K562 (cell line): ENCODE measurements around the gene DTNA. TPM values are rescaled to one million over a fixed set of nuclear protein-coding genes. Genes with fewer than 3 reads are reported as not detected.

Source experiments
- ATAC-seq: fragments of 200-7000 bp; cut with Tn5 transposase; 3 replicates; pipeline ENCODE4 v1.9.1; 2020; ENCODE audit warnings: moderate library complexity
- BruUV-seq: library from RNA; stranded (reverse); fragments of 400-500 nt; replicated peaks from 2 replicates; lab custom pipeline; 2021; lab: Mats Ljungman, UMichigan
- CTCF ChIA-PET: fragments of 300-600 bp; formaldehyde crosslinking; extraction: SDS; loops from one replicate; lab custom pipeline; 2021; ENCODE audit warnings: low intra/inter-chr PET ratio; lab: Yijun Ruan, JAX
- POLR2A ChIA-PET: fragments of 300-600, 350-650 bp; sonication (Branson Sonifier 250); formaldehyde crosslinking; extraction: SDS; loops from one replicate; lab custom pipeline; 2021; ENCODE audit warnings: antibody characterized with exemption, inconsistent platforms; lab: Yijun Ruan, JAX
- DNase-seq, 4 experiments: peaks; one replicate each; pipeline versions ENCODE4 v3.0.0 to v3.0.0-alpha.2; 2011 to 2018; ENCODE audit warnings: low spot score in 3 of 4, mixed read lengths in 3 of 4; ENCODE audit errors: extremely low read depth in 1 of 4
- FAIRE-seq: peaks from 2 replicates; lab custom pipeline; 2011; peaks lifted over from hg19 to GRCh38; lab: Jason Lieb, UNC
- H2AFZ ChIP-seq: 2 replicates; pipeline ENCODE4 v1.6.0; 2011; ENCODE audit warnings: low read depth, low read length, control low read depth, inconsistent platforms
- H3K27ac ChIP-seq: fragments of 200-600 bp; 3 replicates; pipeline ENCODE4 v1.8.0; 2011; ENCODE audit warnings: low read depth, mild to moderate bottlenecking, control low read depth, inconsistent platforms, low read length, moderate library complexity, mixed read lengths; ENCODE audit errors: extremely low read depth
- H3K27me3 ChIP-seq, 2 experiments: fragments of 300-600 bp in 1 of 2; 2 replicates in 1 of 2; 3 replicates in 1 of 2; pipeline versions ENCODE4 v1.6.0 to v1.8.0; 2011; ENCODE audit warnings: inconsistent platforms in 2 of 2, low read length in 2 of 2, mild to moderate bottlenecking in 1 of 2, mixed read lengths in 1 of 2, moderate library complexity in 1 of 2; ENCODE audit not compliant: control insufficient read depth in 2 of 2, insufficient read depth in 2 of 2
- H3K36me3 ChIP-seq: fragments of 300-600 bp; 3 replicates; pipeline ENCODE4 v1.8.0; 2011; ENCODE audit warnings: mild to moderate bottlenecking, low read length, inconsistent platforms; ENCODE audit not compliant: control insufficient read depth, insufficient read depth
- H3K4me1 ChIP-seq, 2 experiments: fragments of 200-600 bp in 1 of 2; replicated peaks in 1 of 2; 2 replicates in 1 of 2; 3 replicates in 1 of 2; pipeline versions ENCODE4 v1.5.1 to v1.8.0; 2011; ENCODE audit warnings: inconsistent platforms in 2 of 2, low read length in 2 of 2, mild to moderate bottlenecking in 1 of 2, mixed read lengths in 1 of 2, moderate library complexity in 1 of 2; ENCODE audit not compliant: control insufficient read depth in 2 of 2, insufficient read depth in 2 of 2
- H3K4me2 ChIP-seq: 2 replicates; pipeline ENCODE4 v1.6.1; 2011; ENCODE audit warnings: low read length, control low read depth, inconsistent platforms, mixed read lengths; ENCODE audit not compliant: insufficient read depth
- H3K4me3 ChIP-seq: fragments of 200-600 bp; sonication (generic), shearing (Covaris generic); 2 replicates; pipeline ENCODE4 v1.5.1; 2016; ENCODE audit warnings: control low read depth, inconsistent platforms
- H3K79me2 ChIP-seq: fragments of 200-600 bp; 3 replicates; pipeline ENCODE4 v1.8.0; 2011; ENCODE audit warnings: low read length, inconsistent platforms; ENCODE audit not compliant: control insufficient read depth, insufficient read depth
- H3K9ac ChIP-seq, 2 experiments: 2 replicates each; pipeline versions ENCODE4 v1.6.0 to v1.6.1; 2011; ENCODE audit warnings: low read depth in 2 of 2, low read length in 2 of 2, control low read depth in 1 of 2, inconsistent platforms in 1 of 2, mild to moderate bottlenecking in 1 of 2, mixed read lengths in 1 of 2; ENCODE audit not compliant: insufficient read depth in 1 of 2
- H3K9me1 ChIP-seq: one replicate; pipeline ENCODE4 v1.6.0; 2011; ENCODE audit warnings: inconsistent platforms, mild to moderate bottlenecking, low read length, moderate library complexity; ENCODE audit not compliant: control insufficient read depth, insufficient read depth
- H3K9me3 ChIP-seq: replicated peaks from 2 replicates; pipeline ENCODE4 v1.5.1; 2011; ENCODE audit warnings: low read depth, low read length, inconsistent platforms; ENCODE audit not compliant: control insufficient read depth, insufficient read depth
- H4K20me1 ChIP-seq: replicated peaks from 2 replicates; pipeline ENCODE4 v1.6.1; 2011; ENCODE audit warnings: low read length, inconsistent platforms, mixed read lengths; ENCODE audit not compliant: control insufficient read depth, insufficient read depth
- CBX3 ChIP-seq, 2 experiments: IDR thresholded peaks; 1 replicate in 1 of 2; 2 replicates in 1 of 2; pipeline ENCODE4 v1.6.1; 2012; ENCODE audit warnings: inconsistent platforms in 2 of 2, low read length in 2 of 2, borderline replicate concordance in 1 of 2, control low read depth in 1 of 2
- DPF2 ChIP-seq: fragments of 450-650 bp; IDR thresholded peaks from 2 replicates; pipeline ENCODE4 v1.6.1; 2016
- FOS ChIP-seq: IDR thresholded peaks from 3 replicates; pipeline ENCODE4 v1.6.1; 2011; ENCODE audit not compliant: insufficient read length; ENCODE audit errors: extremely low read depth
- MYBL2 ChIP-seq, 2 experiments: fragments of 450-650 bp in 1 of 2; sonication (generic) in 1 of 2; formaldehyde crosslinking in 1 of 2; IDR thresholded peaks; 2 replicates each; pipeline versions ENCODE4 v1.6.1 to v1.8.1; 2017 to 2022; ENCODE audit warnings: borderline replicate concordance in 1 of 2, inconsistent platforms in 1 of 2, low read depth in 1 of 2, mild to moderate bottlenecking in 1 of 2, missing genetic modification reagents in 1 of 2, moderate library complexity in 1 of 2
- NFIC ChIP-seq: fragments of 450-650 bp; IDR thresholded peaks from 2 replicates; pipeline ENCODE4 v1.6.1; 2017; ENCODE audit warnings: mild to moderate bottlenecking, inconsistent platforms
- PHB ChIP-seq: fragments of 250-450 bp; sonication (Bioruptor Pico); IDR thresholded peaks from 2 replicates; pipeline ENCODE4 v1.5.0; 2021
- U2AF1 ChIP-seq: fragments of 200-400 bp; formaldehyde crosslinking; optimal IDR thresholded peaks from 2 replicates; pipeline ENCODE3; 2017; ENCODE audit warnings: mild to moderate bottlenecking, low read depth, low read length, moderate library complexity
- WGBS: fragments of 100-300 bp; shearing (Covaris generic); methylation state at CpG from one replicate; pipeline ENCODE4 v1.1.6; 2016; ENCODE audit warnings: low coverage, mixed read lengths; ENCODE audit not compliant: insufficient coverage; ENCODE audit errors: missing lambda C conversion rate; 5-methylcytosine and 5-hydroxymethylcytosine counted together
- in situ Hi-C: fragments of 300-500 bp; cut with MboI; formaldehyde crosslinking; loops from 4 replicates; pipeline ENCODE4 v1.15.0; 2018; ENCODE audit warnings: inconsistent platforms, mixed read lengths
- intact Hi-C: fragments of 100-400 bp; cut with micrococcal nuclease; formaldehyde crosslinking; loops from 2 replicates; pipeline ENCODE4 v1.14.2; 2022
- polyA plus RNA-seq, 8 experiments: library from polyadenylated mRNA; depleted of rRNA in 4 of 8; stranded (reverse) in 5 of 8; unstranded in 3 of 8; fragments of >200 nt; fragmentation: Nextera tagmentation in 2 of 8; fragmentation: Illumina TruSeq in 1 of 8; extraction: Ambion mirVana in 2 of 8; extraction: Trizol in 1 of 8; gene quantifications; 2 replicates each; pipeline versions ENCODE4 v1.2.1 to v1.2.3, GENCODE V29; 2011 to 2014; ENCODE audit warnings: inconsistent platforms in 1 of 8, missing spikeins in 1 of 8
- total RNA-seq, 7 experiments: library from RNA; depleted of rRNA in 6 of 7; stranded (reverse); fragments of >200 nt in 6 of 7; fragmentation: Illumina TruSeq in 2 of 7; extraction: Trizol in 2 of 7; gene quantifications; 2 replicates each; pipeline versions ENCODE4 v1.2.1 to v1.2.3, GENCODE V29; 2011 to 2021; ENCODE audit warnings: low replicate concordance in 1 of 7
- TF ChIP-seq, protein P1 (sequence below): fragments of 450-650 bp; IDR thresholded peaks from 2 replicates; pipeline ENCODE4 v1.7.0; 2016; ENCODE audit warnings: borderline replicate concordance

The DTNA gene
- total and polyA plus RNA-seq, 9 of the 15 experiments (the other 6 are each of a cell fraction or from before 2014, with no cell fraction given), result 0.07 to 2.4 (median 0.22) TPM; not detected in 2

DNA sequence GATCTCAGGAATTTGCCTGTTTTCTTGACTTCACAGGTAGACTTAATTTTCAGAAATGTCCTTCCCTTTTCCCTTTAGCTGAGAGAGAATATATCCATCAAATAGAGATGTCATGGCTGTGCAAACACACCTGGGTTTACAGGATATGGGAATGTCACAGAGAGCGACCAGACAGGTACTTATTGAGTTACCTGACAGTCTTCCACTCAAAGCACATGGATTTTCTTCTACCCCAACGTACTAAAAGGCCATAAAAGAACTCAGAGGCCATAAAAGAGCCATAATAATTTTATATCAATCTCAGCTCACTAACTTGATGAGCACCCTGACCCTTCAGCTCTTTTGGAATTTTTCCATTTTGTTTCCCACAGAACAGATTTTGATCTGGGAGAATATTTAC is 5.3 kb upstream of the DTNA start (continued):
- TF ChIP-seq MYBL2 (IDR thresholded peaks at IDR 0.05; ENCODE audit: low read depth) (no peak), MYBL2 (CRISPR knock-in tag; IDR thresholded peaks at IDR 0.05; ENCODE audit: borderline replicate concordance) (no peak), DPF2 (no peak), CBX3 (IDR thresholded peaks at IDR 0.05; ENCODE audit: borderline replicate concordance in 1 of 2, low read length in 2 of 2) (no peak)

DNA sequence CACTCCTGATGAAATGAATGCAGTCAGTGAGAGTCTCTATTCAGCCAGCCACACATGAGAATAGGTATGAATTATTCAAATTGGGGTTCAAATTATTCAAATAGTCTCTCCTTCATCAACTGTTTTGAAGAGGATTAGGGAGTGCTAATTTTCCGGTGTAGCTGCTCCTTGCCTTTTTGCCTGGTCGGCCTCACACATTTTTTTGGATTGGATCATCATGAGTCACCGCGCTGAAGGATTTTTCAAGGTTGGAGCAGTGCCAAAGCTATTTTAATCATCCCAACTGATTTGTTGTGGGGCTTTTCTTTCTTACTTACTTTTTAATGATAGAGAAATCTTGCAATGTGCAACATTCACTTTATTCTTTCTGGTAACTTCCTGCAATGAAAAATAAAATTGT is 2.4 kb upstream of the DTNA start:
- CTCF ChIA-PET, result no interaction called here
- in situ Hi-C loops, result no loop called here
- no peaks in the 10 kb centered on the region for H3K36me3 ChIP-seq

DNA sequence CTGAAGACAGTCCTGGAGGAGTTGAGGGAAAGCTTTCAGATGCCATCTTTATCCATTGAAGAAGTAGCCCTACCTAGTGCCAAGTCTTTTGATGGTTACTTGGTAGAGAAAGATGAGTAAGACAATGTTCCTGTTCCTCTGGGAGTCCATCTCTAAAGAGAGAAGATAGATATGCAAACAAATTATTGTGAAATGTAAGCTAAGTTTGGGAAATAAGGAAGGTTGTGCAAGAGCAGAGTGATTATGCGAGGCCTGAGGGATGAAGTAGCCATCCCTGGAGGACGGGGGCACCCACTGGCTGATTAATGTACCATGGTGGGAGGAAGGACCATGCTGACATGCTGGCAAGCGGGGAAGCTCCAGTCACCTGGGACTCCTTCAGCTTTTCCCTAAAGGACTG is 994 bp upstream of the DTNA start:
- Histone ChIP-seq H3K4me1 (no peaks in the 10 kb centered on the region), H3K4me2 (no peak overlapping the region), H3K9me1 (no peaks in the 10 kb centered on the region), H4K20me1 (no peaks in the 10 kb centered on the region), H3K27me3 (no peaks in the 10 kb centered on the region), H3K9me3 (no peaks in the 10 kb centered on the region), H3K4me3 (no peak overlapping the region), H3K27ac (no peak overlapping the region), H3K9ac (no peak overlapping the region), H2AFZ (no peak overlapping the region), H3K36me3 (no peaks in the 10 kb centered on the region), H3K79me2 (no peaks in the 10 kb centered on the region)
- ChIA-PET POLR2A (interaction anchor here (0.5 kb wide), 1 partner anchor 9 kb away, joined by 3 read pairs; no protein-coding TSS in a partner anchor), CTCF (no interaction called here)
- WGBS, result 0% methylated on average over 3 of the region's 3 CpGs
- DNase-seq, result no peak
- intact Hi-C loops, result no loop called here
- no peak for ATAC-seq
- no peak for FAIRE-seq
- in situ Hi-C loops, result no loop called here
- BruUV-seq, result no TSS peak
- TF ChIP-seq U2AF1, result no peak
- TF ChIP-seq, protein P1, sequence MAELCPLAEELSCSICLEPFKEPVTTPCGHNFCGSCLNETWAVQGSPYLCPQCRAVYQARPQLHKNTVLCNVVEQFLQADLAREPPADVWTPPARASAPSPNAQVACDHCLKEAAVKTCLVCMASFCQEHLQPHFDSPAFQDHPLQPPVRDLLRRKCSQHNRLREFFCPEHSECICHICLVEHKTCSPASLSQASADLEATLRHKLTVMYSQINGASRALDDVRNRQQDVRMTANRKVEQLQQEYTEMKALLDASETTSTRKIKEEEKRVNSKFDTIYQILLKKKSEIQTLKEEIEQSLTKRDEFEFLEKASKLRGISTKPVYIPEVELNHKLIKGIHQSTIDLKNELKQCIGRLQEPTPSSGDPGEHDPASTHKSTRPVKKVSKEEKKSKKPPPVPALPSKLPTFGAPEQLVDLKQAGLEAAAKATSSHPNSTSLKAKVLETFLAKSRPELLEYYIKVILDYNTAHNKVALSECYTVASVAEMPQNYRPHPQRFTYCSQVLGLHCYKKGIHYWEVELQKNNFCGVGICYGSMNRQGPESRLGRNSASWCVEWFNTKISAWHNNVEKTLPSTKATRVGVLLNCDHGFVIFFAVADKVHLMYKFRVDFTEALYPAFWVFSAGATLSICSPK, result no peak
- TF ChIP-seq PHB, result no peak

More for the DNA sequence above, 2.4 kb upstream of the DTNA start:
- WGBS, result 3% methylated on average over 4 of the region's 4 CpGs
- no peak for FAIRE-seq
- Histone ChIP-seq H3K27me3 (no peaks in the 10 kb centered on the region), H3K4me3 (no peak overlapping the region), H3K4me1 (no peaks in the 10 kb centered on the region), H2AFZ (no peak overlapping the region), H3K27ac (no peak overlapping the region), H3K9ac (no peak overlapping the region), H3K4me2 (no peak overlapping the region), H3K79me2 (no peaks in the 10 kb centered on the region), H3K9me3 (no peaks in the 10 kb centered on the region), H4K20me1 (no peaks in the 10 kb centered on the region), H3K9me1 (no peaks in the 10 kb centered on the region)
- no peak for DNase-seq
- no peak for ATAC-seq
- no TSS peak for BruUV-seq
- TF ChIP-seq FOS, result no peak
- TF ChIP-seq NFIC, result peak; percentile 35; the same call in 1 of the 2 replicates
- intact Hi-C loops, result no loop called here
- POLR2A ChIA-PET, result no interaction called here
